ENCODE data around the gene CAV1. TPM values are rescaled to one million over a fixed set of nuclear protein-coding genes. Genes with fewer than 3 reads are reported as not detected.
"Not testable (repeated sequence)": the region's sequence is repeated elsewhere in the genome, so short reads cannot be mapped to it uniquely, and the experiment has no call there.

CAV1 gene
- total and polyA plus RNA-seq, 2 of the 13 experiments (the other 11 are each of a cell fraction or from before 2014, with no cell fraction given) = 0.40 TPM; not detected in 1

- no peak for TF ChIP-seq AHDC1 (CRISPR knock-in tag; IDR thresholded peaks at IDR 0.05; ENCODE audit: borderline replicate concordance)
Observed at GRCh38 chr7:116483271-116483942, 41.4 kb upstream of the CAV1 start (continued).

- intact Hi-C loops (cut with micrococcal nuclease; ENCODE audit: unreplicated experiment); H3K4me2 ChIP-seq (ENCODE audit: low read depth, low read length); in situ Hi-C loops (cut with HindIII; ENCODE audit: extremely low pct_ligation_motif_present, low pct_unique_long_range_greater_than_20kb); CTCF ChIA-PET (ENCODE audit: low intra/inter-chr PET ratio, low total read pairs); H3K79me2 ChIP-seq (ENCODE audit: insufficient read depth, low read length); BruUV-seq (replicated peaks); POLR2A ChIA-PET; H3K4me1 ChIP-seq (ENCODE audit: insufficient read depth, low read length); ATAC-seq; H3K9me3 ChIP-seq (ENCODE audit: low read length); DNase-seq (ENCODE audit: low spot score); H4K20me1 ChIP-seq (ENCODE audit: insufficient read depth, low read length); H2AFZ ChIP-seq (ENCODE audit: low read length); H3K27me3 ChIP-seq (ENCODE audit: control insufficient read depth in 1 of 2, insufficient read depth in 2 of 2, low read length in 2 of 2); H3K27ac ChIP-seq (ENCODE audit: extremely low read length, insufficient read depth, low read length); H3K36me3 ChIP-seq (replicated peaks in 1 of 2; ENCODE audit: control insufficient read depth in 1 of 2, insufficient read depth in 2 of 2, low read length in 2 of 2); H3K9ac ChIP-seq (ENCODE audit: insufficient read depth, low read depth, low read length); FAIRE-seq; H3K4me3 ChIP-seq (replicated peaks in 1 of 3; ENCODE audit: insufficient read depth in 1 of 3, low read depth in 2 of 3, low read length in 3 of 3): not testable (repeated sequence)
- WGBS (ENCODE audit: low lambda C conversion rate) = 50% methylated on average over 4 of the region's 4 CpGs
Observed at GRCh38 chr7:116484389-116484788, 40.4 kb upstream of the CAV1 start.

Data from HepG2 (cell line).